HG03095 (cell line): ENCODE results near the gene SLC39A11.

Experiments
- ATAC-seq: cut with Tn5 transposase; IDR thresholded peaks from one replicate; pipeline ENCODE4 v1.9.1; 2021; ENCODE audit warnings: moderate library complexity; ENCODE audit not compliant: unreplicated experiment

Gene SLC39A11

DNA sequence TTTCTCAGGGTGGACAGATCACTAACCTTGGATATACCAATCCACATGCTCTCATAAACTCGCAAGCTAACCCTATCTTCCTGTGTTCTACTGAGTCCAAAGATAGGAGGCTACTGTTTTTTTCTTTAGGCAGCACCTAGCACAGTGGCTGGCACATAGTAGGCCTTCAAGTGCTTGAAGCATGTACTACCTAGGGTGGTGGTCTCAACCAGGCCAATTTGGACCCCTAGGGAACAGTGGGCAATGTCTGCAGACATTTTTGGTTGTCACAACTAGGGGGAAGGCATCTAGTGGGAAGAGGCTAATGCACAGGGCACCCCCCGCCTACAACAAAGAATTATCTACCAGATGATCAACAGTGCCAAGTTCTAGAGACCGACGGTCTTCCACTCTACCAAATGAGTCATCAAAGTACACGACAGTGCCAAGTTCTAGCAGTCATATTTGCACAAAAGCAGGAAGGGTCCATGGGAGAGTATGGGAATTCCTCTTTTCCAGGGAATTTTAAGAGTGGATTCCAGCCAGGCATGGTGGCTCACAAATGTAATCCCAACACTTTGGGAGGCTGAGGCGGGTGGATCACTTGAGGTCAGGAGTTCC lies 390.3 kb downstream of the SLC39A11 start:
- ATAC-seq, result no peak

DNA sequence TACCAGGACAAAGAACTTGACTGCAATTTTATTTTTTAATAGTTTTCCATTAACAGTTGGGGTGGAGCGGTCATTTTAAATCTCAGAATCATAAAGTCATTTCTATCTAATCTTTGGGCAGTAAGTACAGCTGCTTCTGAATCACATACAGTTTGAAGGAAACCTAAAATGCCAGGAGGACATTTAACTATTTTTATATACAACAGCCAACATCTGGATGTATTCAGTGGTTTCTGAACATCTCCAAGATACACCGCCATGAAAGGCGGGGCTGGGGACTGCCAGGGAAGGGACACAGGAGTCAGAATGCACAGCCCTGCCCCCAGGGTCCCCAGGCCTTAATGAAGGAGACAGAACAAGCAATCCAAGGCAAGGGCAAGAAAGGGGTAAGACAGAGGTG lies 392.3 kb downstream of the SLC39A11 start:
- no peak for ATAC-seq

GRCh38 chr17:72699545-72699944 lies 392.9 kb downstream of the SLC39A11 start:
- ATAC-seq, result no peak

- ATAC-seq, result no peak
Measured at GRCh38 chr17:72697602-72698146, 394.8 kb downstream of the SLC39A11 start.

GRCh38 chr17:72696721-72697120 lies 395.8 kb downstream of the SLC39A11 start:
- ATAC-seq, result no peak

DNA sequence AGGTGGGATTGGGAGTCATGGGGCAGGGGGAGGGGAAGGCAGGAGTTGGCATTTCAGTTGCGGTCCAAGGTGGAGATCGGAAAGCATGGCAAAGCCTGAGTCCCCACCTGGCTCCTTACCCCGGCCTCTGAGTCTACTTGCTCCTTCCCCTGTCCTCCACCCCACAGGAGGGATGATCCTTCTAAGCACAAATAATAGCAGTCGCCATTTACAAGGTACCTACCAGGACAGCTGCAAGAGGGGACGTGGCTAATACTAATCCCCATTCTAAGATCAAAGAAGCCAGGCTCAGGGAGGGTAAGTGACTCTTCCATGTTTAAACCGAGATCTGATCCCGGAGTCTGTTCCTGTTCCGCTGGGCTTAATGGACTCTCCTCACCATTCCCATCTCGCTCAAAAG lies 396.3 kb downstream of the SLC39A11 start:
- no peak for ATAC-seq

DNA sequence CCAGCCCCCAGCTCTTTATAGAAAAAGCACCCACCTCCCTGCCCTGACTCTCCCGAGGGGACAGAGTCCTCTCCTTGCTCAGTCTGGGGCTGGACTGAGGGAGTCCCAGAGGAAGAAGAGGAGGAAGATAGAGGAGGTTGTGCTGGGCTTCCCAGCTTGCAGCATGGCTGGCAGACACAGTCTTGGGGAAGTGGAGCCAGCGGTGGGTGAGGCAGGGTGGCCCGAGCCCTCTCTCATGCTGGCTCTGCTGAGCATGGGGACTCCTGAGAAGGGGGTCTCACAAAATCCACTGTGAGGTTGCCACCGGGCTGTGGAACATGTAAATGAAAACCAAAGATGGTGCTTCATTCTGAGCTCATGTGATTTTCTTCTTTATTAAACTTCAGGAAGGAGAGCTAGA lies 398.5 kb downstream of the SLC39A11 start:
- ATAC-seq, result no peak

GRCh38 chr17:72693151-72693878 lies 399.2 kb downstream of the SLC39A11 start:
- no peak for ATAC-seq

DNA sequence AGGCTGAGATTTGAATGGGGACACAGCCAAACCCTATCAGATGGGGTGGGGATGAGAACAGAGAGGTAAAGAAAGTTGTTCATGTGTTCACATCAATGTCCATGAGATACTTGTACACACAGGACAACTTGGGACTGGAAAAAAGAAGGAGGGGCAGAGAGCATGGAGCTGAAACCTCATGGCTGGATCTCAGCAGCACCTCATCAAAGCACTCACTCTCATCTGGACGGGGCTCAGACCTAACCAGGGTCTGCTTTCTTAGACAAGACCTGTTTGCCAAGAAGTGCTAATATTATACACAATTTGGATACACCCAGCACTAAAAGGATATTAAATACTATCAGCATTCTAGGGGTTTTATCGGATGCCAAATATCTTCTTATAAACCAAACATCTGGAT lies 399.8 kb downstream of the SLC39A11 start:
- ATAC-seq, result no peak

GRCh38 chr17:72691586-72691985 lies 400.9 kb downstream of the SLC39A11 start:
- ATAC-seq, result no peak

- ATAC-seq, result no peak
Measured at GRCh38 chr17:72691017-72691416, 401.5 kb downstream of the SLC39A11 start.

DNA sequence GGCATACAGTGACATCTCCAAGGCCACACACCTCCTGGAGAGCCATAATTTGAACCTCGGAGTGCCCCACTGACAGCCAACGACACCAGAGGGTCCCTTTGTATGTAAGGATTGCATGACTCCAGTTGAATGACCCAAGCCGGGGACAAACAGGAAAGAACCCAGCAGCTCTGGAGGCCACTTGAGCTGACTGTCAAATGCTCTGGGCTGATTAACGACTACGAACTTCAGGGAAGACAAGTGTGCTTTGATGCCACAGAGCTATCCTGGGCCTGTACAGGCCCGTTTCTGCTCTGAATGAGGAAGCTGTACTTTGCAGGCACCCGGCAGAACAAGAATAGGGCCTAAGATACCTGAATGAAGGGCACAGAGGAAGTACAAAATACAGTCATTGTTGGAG lies 404.6 kb downstream of the SLC39A11 start:
- no peak for ATAC-seq

DNA sequence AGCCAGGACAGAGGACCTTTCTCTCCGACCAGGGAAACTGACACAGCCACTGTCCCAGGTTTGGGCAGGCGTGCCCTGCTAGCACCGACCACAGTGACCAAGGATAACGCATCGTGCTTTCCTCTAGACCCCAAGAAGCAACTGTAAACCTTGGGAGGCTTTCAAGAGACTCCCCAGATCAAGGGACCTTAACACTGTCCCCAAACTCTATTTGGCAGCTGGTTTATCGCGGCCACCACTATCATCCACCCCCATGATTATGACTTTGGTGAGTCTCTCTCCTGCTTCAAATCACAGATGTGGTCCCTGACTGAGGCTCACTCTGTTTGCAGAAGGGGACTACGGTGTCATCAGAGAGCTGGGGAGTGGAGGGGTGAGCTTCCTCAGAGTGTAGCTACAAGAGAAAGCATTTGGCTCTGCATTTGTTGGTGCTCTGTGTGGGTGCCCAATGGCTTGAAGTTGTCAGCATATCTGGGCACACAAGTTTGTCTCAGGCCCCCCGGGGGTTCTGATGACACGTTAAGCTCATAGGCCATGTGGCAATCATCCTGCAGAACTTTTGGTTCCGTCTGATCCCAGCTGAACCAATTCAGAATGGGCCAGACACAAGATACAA lies 408.0 kb downstream of the SLC39A11 start:
- no peak for ATAC-seq

DNA sequence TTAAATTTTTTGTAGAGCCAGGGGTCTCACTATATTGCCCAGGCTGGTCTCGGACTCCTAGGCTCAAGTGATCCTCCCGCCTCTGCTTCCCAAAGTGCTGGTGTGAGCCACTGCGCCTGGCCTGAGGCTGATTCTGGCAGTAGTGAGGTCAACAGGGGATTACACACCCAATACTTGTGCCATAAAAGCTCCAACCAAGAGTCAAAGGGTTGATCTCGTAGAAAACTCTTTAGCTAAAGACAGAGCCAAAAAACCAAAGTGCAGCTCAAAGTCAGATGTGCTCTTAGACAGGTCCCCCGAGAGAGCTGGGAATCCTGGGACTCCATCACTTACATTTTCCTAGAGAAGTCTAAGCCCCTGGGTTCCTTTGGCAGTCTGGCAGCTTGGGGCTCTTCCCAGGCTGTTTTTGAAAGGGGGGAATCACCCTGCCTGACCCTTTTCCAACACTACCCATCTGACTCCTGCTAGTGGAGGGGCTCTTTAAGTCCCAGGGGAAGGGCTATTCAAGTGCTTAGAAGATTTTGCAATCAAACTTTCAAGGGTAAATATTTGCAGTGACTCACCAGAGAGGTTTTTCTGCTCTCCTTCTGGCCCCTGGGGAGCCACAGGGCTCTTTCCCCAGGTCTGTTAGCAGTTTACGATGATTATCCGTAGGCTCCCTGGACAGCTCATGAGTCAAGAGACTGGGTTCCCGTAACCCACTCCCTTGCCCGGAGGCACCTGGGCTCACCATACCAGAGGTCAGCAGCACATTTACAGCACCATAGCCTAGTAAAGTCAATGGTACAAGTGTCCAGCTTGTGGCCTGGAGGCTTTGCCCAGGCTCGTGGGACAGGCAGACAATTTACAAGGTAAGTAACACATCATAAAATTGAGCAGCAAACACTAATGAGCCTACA lies 408.7 kb downstream of the SLC39A11 start:
- ATAC-seq, result no peak

GRCh38 chr17:72682605-72683004 lies 409.9 kb downstream of the SLC39A11 start:
- no peak for ATAC-seq

DNA sequence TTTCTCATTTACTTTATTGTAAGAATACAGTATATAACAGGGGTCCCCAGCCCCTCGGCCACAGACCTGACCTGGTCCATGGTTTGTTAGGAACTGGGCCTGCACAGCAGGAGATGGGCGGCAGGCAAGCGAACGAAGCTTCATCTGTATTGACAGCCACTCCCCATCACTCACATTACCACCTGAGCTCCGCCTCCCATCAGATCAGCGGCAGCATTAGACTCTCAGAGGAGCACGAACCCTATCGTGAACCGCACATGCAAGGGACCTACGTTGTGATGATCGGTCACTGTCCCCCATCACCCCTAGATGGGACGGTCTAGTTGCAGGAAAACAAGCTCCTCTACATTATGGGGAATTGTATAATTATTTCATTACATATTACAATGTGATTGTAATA lies 410.6 kb downstream of the SLC39A11 start:
- no peak for ATAC-seq

DNA sequence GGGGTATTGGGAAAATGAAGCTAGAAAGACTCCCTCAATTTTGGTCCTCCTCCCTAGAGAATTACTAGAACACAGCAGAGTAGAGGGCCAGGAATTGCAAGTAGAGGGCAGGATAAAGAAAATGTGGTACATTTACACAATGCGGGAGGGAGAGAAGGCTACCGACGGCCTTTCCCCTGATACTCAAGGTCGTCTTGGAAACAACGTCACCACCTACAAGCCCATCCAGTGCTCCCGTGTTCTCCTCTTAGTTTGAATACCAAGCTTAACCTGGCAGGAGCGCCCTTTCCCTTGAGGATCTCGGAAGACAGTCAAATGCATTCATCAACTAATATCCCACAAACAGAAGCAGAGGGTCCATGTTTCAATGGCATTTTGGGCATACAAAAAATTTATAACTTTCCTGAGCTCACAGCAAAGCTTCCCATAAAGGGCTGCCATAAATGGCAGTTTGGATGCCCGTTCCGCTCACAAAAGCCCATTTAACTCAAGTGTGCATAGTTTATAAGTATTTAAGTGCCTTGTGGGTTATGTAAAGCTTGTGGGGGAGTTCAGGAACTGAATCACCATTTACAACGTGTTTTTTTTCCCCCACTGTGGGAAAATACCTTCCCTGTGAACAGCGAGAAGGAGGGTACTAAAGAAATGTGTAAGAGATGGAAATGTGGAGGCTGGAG lies 414.6 kb downstream of the SLC39A11 start:
- no peak for ATAC-seq

GRCh38 chr17:72677108-72677507 lies 415.4 kb downstream of the SLC39A11 start:
- ATAC-seq, result no peak

DNA sequence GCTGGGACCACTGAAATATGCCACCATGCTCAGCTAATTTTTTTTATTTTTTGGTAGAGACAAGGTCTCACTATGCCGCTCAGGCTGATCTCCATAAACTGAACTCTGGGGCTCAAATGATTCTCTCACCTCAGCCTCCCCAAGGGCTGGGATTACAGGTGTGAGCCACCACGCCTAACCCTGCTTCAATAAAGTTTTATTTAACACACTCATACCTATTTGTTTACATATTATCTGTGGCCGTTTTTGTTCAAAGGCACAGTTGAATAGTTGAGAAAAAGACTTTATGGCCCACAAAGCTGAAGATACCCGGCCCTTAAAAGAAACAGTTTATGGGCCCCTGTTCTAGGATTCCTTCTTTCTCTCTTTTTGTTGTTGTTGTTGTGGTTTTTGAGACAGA lies 419.8 kb downstream of the SLC39A11 start:
- ATAC-seq, result no peak

DNA sequence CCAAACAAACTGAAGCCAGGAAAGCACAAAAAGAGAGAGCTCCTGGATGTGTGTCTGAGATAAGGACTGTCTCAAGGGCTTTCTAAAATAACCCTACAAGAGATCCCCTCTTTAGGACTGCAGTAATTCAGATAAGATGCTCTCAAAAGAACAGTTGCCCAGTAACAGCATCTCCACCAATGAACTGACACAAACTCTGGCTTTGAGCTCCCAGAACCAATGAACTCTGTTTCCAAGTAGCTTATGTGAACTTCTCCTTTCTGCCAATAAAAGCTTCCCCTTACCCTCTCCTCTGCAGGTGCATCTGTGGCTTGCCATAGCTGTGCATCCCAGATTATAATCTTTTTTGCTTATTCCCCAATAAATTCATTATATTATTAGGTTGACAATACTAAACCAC lies 421.5 kb downstream of the SLC39A11 start:
- no peak for ATAC-seq
